HepG2 (cell line): ENCODE data around the gene PRKCI. TPM values are rescaled to one million over a fixed set of nuclear protein-coding genes. Genes with fewer than 3 reads are reported as not detected.

Source experiments
- ATAC-seq: fragments of 200-7000 bp; cut with Tn5 transposase; 3 replicates; pipeline ENCODE4 v1.9.1; 2020; ENCODE audit warnings: mild to moderate bottlenecking, moderate library complexity
- BruUV-seq: library from RNA; stranded (reverse); fragments of 400-500 nt; replicated peaks from 2 replicates; lab custom pipeline; 2021; lab: Mats Ljungman, UMichigan
- CTCF ChIA-PET: fragments of 300-600 bp; formaldehyde crosslinking; extraction: SDS; loops from one replicate; lab custom pipeline; 2021; ENCODE audit warnings: low total read pairs, inconsistent platforms, low intra/inter-chr PET ratio; lab: Yijun Ruan, JAX
- POLR2A ChIA-PET: fragments of 350-600 bp; sonication (Branson Sonifier 250); formaldehyde crosslinking; loops from one replicate; lab custom pipeline; 2020; ENCODE audit warnings: antibody characterized with exemption, inconsistent platforms; lab: Yijun Ruan, JAX
- DNase-seq: peaks from one replicate; pipeline ENCODE4 v3.0.0-alpha.2; 2015; ENCODE audit warnings: low spot score
- FAIRE-seq: peaks from 3 replicates; lab custom pipeline; 2011; peaks lifted over from hg19 to GRCh38; lab: Jason Lieb, UNC
- H2AFZ ChIP-seq: one replicate; pipeline ENCODE4 v1.6.1; 2011; ENCODE audit warnings: low read length, inconsistent platforms
- H3K27ac ChIP-seq: fragments of 300-600 bp; 3 replicates; pipeline ENCODE4 v1.8.0; 2011; ENCODE audit warnings: mixed run types, mild to moderate bottlenecking, mixed read lengths, low read length, inconsistent platforms; ENCODE audit not compliant: insufficient read depth; ENCODE audit errors: extremely low read length
- H3K27me3 ChIP-seq, 2 experiments: fragments of 200-600 bp in 1 of 2; 2 replicates in 1 of 2; 3 replicates in 1 of 2; pipeline versions ENCODE4 v1.6.0 to v1.8.0; 2011; ENCODE audit warnings: low read length in 2 of 2, mild to moderate bottlenecking in 2 of 2, moderate library complexity in 2 of 2, inconsistent platforms in 1 of 2; ENCODE audit not compliant: insufficient read depth in 2 of 2, control insufficient read depth in 1 of 2
- H3K36me3 ChIP-seq, 2 experiments: fragments of 200-600 bp in 1 of 2; replicated peaks in 1 of 2; 2 replicates in 1 of 2; 3 replicates in 1 of 2; pipeline versions ENCODE4 v1.5.1 to v1.8.0; 2011; ENCODE audit warnings: low read length in 2 of 2, inconsistent platforms in 1 of 2; ENCODE audit not compliant: insufficient read depth in 2 of 2, control insufficient read depth in 1 of 2
- H3K4me1 ChIP-seq: 2 replicates; pipeline ENCODE4 v1.5.1; 2012; ENCODE audit warnings: low read length, inconsistent platforms; ENCODE audit not compliant: insufficient read depth
- H3K4me2 ChIP-seq: 2 replicates; pipeline ENCODE4 v1.6.0; 2011; ENCODE audit warnings: low read depth, low read length, inconsistent platforms
- H3K4me3 ChIP-seq, 3 experiments: fragments of 200-600 bp in 1 of 3; sonication (generic), shearing (Covaris generic) in 1 of 3; replicated peaks in 1 of 3; 2 replicates each; pipeline ENCODE4 v1.5.1; 2011 to 2016; ENCODE audit warnings: low read length in 3 of 3, inconsistent platforms in 2 of 3, low read depth in 2 of 3, mild to moderate bottlenecking in 2 of 3, control low read depth in 1 of 3, mixed read lengths in 1 of 3; ENCODE audit not compliant: insufficient read depth in 1 of 3
- H3K79me2 ChIP-seq: one replicate; pipeline ENCODE4 v1.6.1; 2011; ENCODE audit warnings: low read length, inconsistent platforms; ENCODE audit not compliant: insufficient read depth
- H3K9ac ChIP-seq: 2 replicates; pipeline ENCODE4 v1.6.0; 2011; ENCODE audit warnings: mild to moderate bottlenecking, low read depth, low read length, inconsistent platforms; ENCODE audit not compliant: insufficient read depth
- H3K9me3 ChIP-seq: 2 replicates; pipeline ENCODE4 v1.5.1; 2012; ENCODE audit warnings: mild to moderate bottlenecking, low read length
- H4K20me1 ChIP-seq: 2 replicates; pipeline ENCODE4 v1.6.0; 2011; ENCODE audit warnings: inconsistent platforms, mild to moderate bottlenecking, low read length, moderate library complexity; ENCODE audit not compliant: insufficient read depth
- HNF4G ChIP-seq, 2 experiments: sonication (generic) in 1 of 2; formaldehyde crosslinking in 1 of 2; IDR thresholded peaks; 2 replicates each; pipeline versions ENCODE4 v1.4.0 to v1.6.1; 2011 to 2020; ENCODE audit warnings: borderline replicate concordance in 2 of 2, low read depth in 2 of 2, mild to moderate bottlenecking in 2 of 2, low read length in 1 of 2, missing genetic modification reagents in 1 of 2, moderate library complexity in 1 of 2
- LRRFIP1 ChIP-seq: sonication (generic); formaldehyde crosslinking; conservative IDR thresholded peaks from 2 replicates; pipeline ENCODE4 v1.4.0; 2020; ENCODE audit warnings: missing genetic modification reagents
- NAIF1 ChIP-seq: sonication (generic); formaldehyde crosslinking; IDR thresholded peaks from 2 replicates; pipeline ENCODE4 v1.5.0; 2020; ENCODE audit warnings: mild to moderate bottlenecking, missing genetic modification reagents, borderline replicate concordance
- PRMT3 ChIP-seq: sonication (generic); formaldehyde crosslinking; IDR thresholded peaks from 2 replicates; pipeline ENCODE4 v1.8.1; 2022; ENCODE audit warnings: low read depth, mild to moderate bottlenecking, moderate library complexity, missing genetic modification reagents, borderline replicate concordance
- SIX4 ChIP-seq: sonication (generic); formaldehyde crosslinking; IDR thresholded peaks from 2 replicates; pipeline ENCODE4 v1.4.0; 2020; ENCODE audit warnings: missing genetic modification reagents
- SPEN ChIP-seq: sonication (generic); formaldehyde crosslinking; IDR thresholded peaks from 2 replicates; pipeline ENCODE4 v1.5.1; 2020; ENCODE audit warnings: low read depth, mild to moderate bottlenecking, missing genetic modification reagents
- SRSF4 ChIP-seq: fragments of 200-400 bp; formaldehyde crosslinking; IDR thresholded peaks from one replicate; pipeline ENCODE4 v1.6.1; 2018; ENCODE audit warnings: mild to moderate bottlenecking, low read depth, low read length, moderate library complexity; ENCODE audit not compliant: poor library complexity, severe bottlenecking
- THYN1 ChIP-seq: sonication (generic); formaldehyde crosslinking; IDR thresholded peaks from 2 replicates; pipeline ENCODE4 v1.8.1; 2023; ENCODE audit warnings: low read depth, mild to moderate bottlenecking, moderate library complexity, missing genetic modification reagents, borderline replicate concordance
- ZFAT ChIP-seq: sonication (generic); formaldehyde crosslinking; conservative IDR thresholded peaks from 2 replicates; pipeline ENCODE4 v1.8.1; 2023; ENCODE audit warnings: missing genetic modification reagents, inconsistent platforms
- ZFY ChIP-seq: sonication (generic); formaldehyde crosslinking; IDR thresholded peaks from 2 replicates; pipeline ENCODE4 v1.4.0; 2020; ENCODE audit warnings: missing genetic modification reagents
- ZNF329 ChIP-seq: sonication (generic); formaldehyde crosslinking; IDR thresholded peaks from 2 replicates; pipeline ENCODE4 v1.9.0; 2021; ENCODE audit warnings: low read depth, mild to moderate bottlenecking, missing genetic modification reagents
- ZNF605 ChIP-seq: sonication (generic); formaldehyde crosslinking; IDR thresholded peaks from 2 replicates; pipeline ENCODE4 v1.8.0; 2022; ENCODE audit warnings: mild to moderate bottlenecking, missing genetic modification reagents
- ZNF75D ChIP-seq: sonication (generic); formaldehyde crosslinking; IDR thresholded peaks from 2 replicates; pipeline ENCODE4 v1.8.1; 2023; ENCODE audit warnings: missing genetic modification reagents, mild to moderate bottlenecking, borderline replicate concordance
- ZNF782 ChIP-seq: sonication (generic); formaldehyde crosslinking; IDR thresholded peaks from 2 replicates; pipeline ENCODE4 v1.4.0; 2020; ENCODE audit warnings: missing genetic modification reagents, mild to moderate bottlenecking, borderline replicate concordance
- WGBS: methylation state at CpG from one replicate; pipeline ENCODE4 v1.1.6; 2017; ENCODE audit warnings: low lambda C conversion rate; 5-methylcytosine and 5-hydroxymethylcytosine counted together
- in situ Hi-C: cut with HindIII; loops from 2 replicates; pipeline ENCODE4 v1.10.0; 2017; ENCODE audit warnings: low pct_unique_long_range_greater_than_20kb; ENCODE audit not compliant: extremely low pct_ligation_motif_present
- intact Hi-C: fragments of 100-400 bp; cut with micrococcal nuclease; formaldehyde crosslinking; loops from one replicate; pipeline ENCODE4 v1.10.0; 2022; ENCODE audit not compliant: unreplicated experiment
- polyA plus RNA-seq, 8 experiments: library from polyadenylated mRNA; depleted of rRNA in 3 of 8; stranded (reverse) in 7 of 8; unstranded in 1 of 8; fragments of >200 nt; fragmentation: Illumina TruSeq in 4 of 8; extraction: Trizol in 4 of 8; gene quantifications; 2 replicates each; pipeline versions ENCODE4 v1.2.1 to v1.2.3, GENCODE V29; 2011 to 2016; ENCODE audit warnings: low read depth in 4 of 8, missing spikeins in 1 of 8, mixed read lengths in 1 of 8; ENCODE audit not compliant: insufficient read depth in 1 of 8
- total RNA-seq, 5 experiments: library from RNA; depleted of rRNA; stranded (reverse); fragments of >200 nt; fragmentation: Illumina TruSeq; extraction: Trizol; gene quantifications; 2 replicates each; pipeline ENCODE4 v1.2.3, GENCODE V29; 2016; ENCODE audit warnings: low read depth in 1 of 5

PRKCI gene
- total and polyA plus RNA-seq, 2 of the 13 experiments (the other 11 are each of a cell fraction or from before 2014, with no cell fraction given): 17.2 to 30.4 TPM

- H3K4me2 ChIP-seq: no peak overlapping the region
- FAIRE-seq (no peak), DNase-seq (no peak)
- 88% methylated on average over 1 of the region's 1 CpG for WGBS
- in situ Hi-C loops: no loop called here
- no peak overlapping the region for H3K9ac ChIP-seq
- POLR2A ChIA-PET: no interaction called here
- H3K9me3 ChIP-seq: no peaks in the 10 kb centered on the region
- H3K79me2 ChIP-seq: peaks cover 19% of the 10 kb centered on the region
- TF ChIP-seq HNF4G (IDR thresholded peaks at IDR 0.05; ENCODE audit: borderline replicate concordance, low read depth, low read length) (no peak), HNF4G (CRISPR knock-in tag; IDR thresholded peaks at IDR 0.05; ENCODE audit: borderline replicate concordance, low read depth) (no peak), ZFAT (CRISPR knock-in tag) (no peak), ZNF329 (CRISPR knock-in tag) (no peak), ZNF605 (CRISPR knock-in tag) (no peak), NAIF1 (CRISPR knock-in tag) (no peak), PRMT3 (CRISPR knock-in tag) (no peak), ZNF782 (CRISPR knock-in tag) (no peak), ZFY (CRISPR knock-in tag) (no peak), SPEN (CRISPR knock-in tag) (no peak), SIX4 (no peak), ZNF75D (CRISPR knock-in tag) (no peak), LRRFIP1 (no peak), SRSF4 (no peak), THYN1 (no peak)
- TF ChIP-seq, all 625 proteins: peak for 0
- Histone ChIP-seq H3K4me3 (no peak overlapping the region), H3K36me3 (no peaks in the 10 kb centered on the region), H3K4me1 (peaks cover 16% of the 10 kb centered on the region), H3K27ac (no peak overlapping the region), H2AFZ (no peak overlapping the region), H4K20me1 (no peaks in the 10 kb centered on the region), H3K27me3 (no peaks in the 10 kb centered on the region; a peak in 1 of 5 replicates)
- intact Hi-C loops: no loop called here
- ATAC-seq: no peak
- CTCF ChIA-PET: no interaction called here
- BruUV-seq: no TSS peak
Observed at GRCh38 chr3:170219850-170220249, 2.4 kb upstream of the PRKCI start.
